HepG2 (cell line): Measurements from ENCODE around the gene UBAC2. TPM values are rescaled to one million over a fixed set of nuclear protein-coding genes. Genes with fewer than 3 reads are reported as not detected.

ENCODE experiments used
- ATAC-seq: fragments of 200-7000 bp; cut with Tn5 transposase; 3 replicates; pipeline ENCODE4 v1.9.1; 2020; ENCODE audit warnings: mild to moderate bottlenecking, moderate library complexity
- BruUV-seq: library from RNA; stranded (reverse); fragments of 400-500 nt; replicated peaks from 2 replicates; lab custom pipeline; 2021; lab: Mats Ljungman, UMichigan
- CTCF ChIA-PET: fragments of 300-600 bp; formaldehyde crosslinking; extraction: SDS; loops from one replicate; lab custom pipeline; 2021; ENCODE audit warnings: low total read pairs, inconsistent platforms, low intra/inter-chr PET ratio; lab: Yijun Ruan, JAX
- POLR2A ChIA-PET: fragments of 350-600 bp; sonication (Branson Sonifier 250); formaldehyde crosslinking; loops from one replicate; lab custom pipeline; 2020; ENCODE audit warnings: antibody characterized with exemption, inconsistent platforms; lab: Yijun Ruan, JAX
- DNase-seq: peaks from one replicate; pipeline ENCODE4 v3.0.0-alpha.2; 2015; ENCODE audit warnings: low spot score
- FAIRE-seq: peaks from 3 replicates; lab custom pipeline; 2011; peaks lifted over from hg19 to GRCh38; lab: Jason Lieb, UNC
- H2AFZ ChIP-seq: one replicate; pipeline ENCODE4 v1.6.1; 2011; ENCODE audit warnings: low read length, inconsistent platforms
- H3K27ac ChIP-seq: fragments of 300-600 bp; 3 replicates; pipeline ENCODE4 v1.8.0; 2011; ENCODE audit warnings: mixed run types, mild to moderate bottlenecking, mixed read lengths, low read length, inconsistent platforms; ENCODE audit not compliant: insufficient read depth; ENCODE audit errors: extremely low read length
- H3K27me3 ChIP-seq, 2 experiments: fragments of 200-600 bp in 1 of 2; 2 replicates in 1 of 2; 3 replicates in 1 of 2; pipeline versions ENCODE4 v1.6.0 to v1.8.0; 2011; ENCODE audit warnings: low read length in 2 of 2, mild to moderate bottlenecking in 2 of 2, moderate library complexity in 2 of 2, inconsistent platforms in 1 of 2; ENCODE audit not compliant: insufficient read depth in 2 of 2, control insufficient read depth in 1 of 2
- H3K36me3 ChIP-seq, 2 experiments: fragments of 200-600 bp in 1 of 2; replicated peaks in 1 of 2; 2 replicates in 1 of 2; 3 replicates in 1 of 2; pipeline versions ENCODE4 v1.5.1 to v1.8.0; 2011; ENCODE audit warnings: low read length in 2 of 2, inconsistent platforms in 1 of 2; ENCODE audit not compliant: insufficient read depth in 2 of 2, control insufficient read depth in 1 of 2
- H3K4me1 ChIP-seq: 2 replicates; pipeline ENCODE4 v1.5.1; 2012; ENCODE audit warnings: low read length, inconsistent platforms; ENCODE audit not compliant: insufficient read depth
- H3K4me2 ChIP-seq: 2 replicates; pipeline ENCODE4 v1.6.0; 2011; ENCODE audit warnings: low read depth, low read length, inconsistent platforms
- H3K4me3 ChIP-seq, 3 experiments: fragments of 200-600 bp in 1 of 3; sonication (generic), shearing (Covaris generic) in 1 of 3; replicated peaks in 1 of 3; 2 replicates each; pipeline ENCODE4 v1.5.1; 2011 to 2016; ENCODE audit warnings: low read length in 3 of 3, inconsistent platforms in 2 of 3, low read depth in 2 of 3, mild to moderate bottlenecking in 2 of 3, control low read depth in 1 of 3, mixed read lengths in 1 of 3; ENCODE audit not compliant: insufficient read depth in 1 of 3
- H3K79me2 ChIP-seq: one replicate; pipeline ENCODE4 v1.6.1; 2011; ENCODE audit warnings: low read length, inconsistent platforms; ENCODE audit not compliant: insufficient read depth
- H3K9ac ChIP-seq: 2 replicates; pipeline ENCODE4 v1.6.0; 2011; ENCODE audit warnings: mild to moderate bottlenecking, low read depth, low read length, inconsistent platforms; ENCODE audit not compliant: insufficient read depth
- H3K9me3 ChIP-seq: 2 replicates; pipeline ENCODE4 v1.5.1; 2012; ENCODE audit warnings: mild to moderate bottlenecking, low read length
- H4K20me1 ChIP-seq: 2 replicates; pipeline ENCODE4 v1.6.0; 2011; ENCODE audit warnings: inconsistent platforms, mild to moderate bottlenecking, low read length, moderate library complexity; ENCODE audit not compliant: insufficient read depth
- ADNP ChIP-seq: sonication (generic); formaldehyde crosslinking; IDR thresholded peaks from 2 replicates; pipeline ENCODE4 v1.4.0; 2020; ENCODE audit warnings: missing genetic modification reagents
- BATF2 ChIP-seq: sonication (generic); formaldehyde crosslinking; IDR thresholded peaks from 2 replicates; pipeline ENCODE4 v1.8.0; 2022; ENCODE audit warnings: mild to moderate bottlenecking, missing genetic modification reagents, moderate library complexity
- DNMT1 ChIP-seq: sonication (generic); formaldehyde crosslinking; IDR thresholded peaks from 2 replicates; pipeline ENCODE4 v1.5.1; 2020; ENCODE audit warnings: mild to moderate bottlenecking, missing genetic modification reagents
- HOXA3 ChIP-seq: sonication (generic); formaldehyde crosslinking; IDR thresholded peaks from 2 replicates; pipeline ENCODE4 v1.5.0; 2020; ENCODE audit warnings: missing genetic modification reagents
- IRF2 ChIP-seq: IDR thresholded peaks from 2 replicates; pipeline ENCODE4 v1.6.1; 2018; ENCODE audit warnings: missing genetic modification reagents, missing compliant biosample characterization
- ISX ChIP-seq: sonication (generic); formaldehyde crosslinking; conservative IDR thresholded peaks from 2 replicates; pipeline ENCODE4 v1.5.0; 2020; ENCODE audit warnings: missing genetic modification reagents
- MATR3 ChIP-seq: sonication (generic); formaldehyde crosslinking; IDR thresholded peaks from 2 replicates; pipeline ENCODE4 v1.4.0; 2020; ENCODE audit warnings: missing genetic modification reagents
- NKX3-1 ChIP-seq: sonication (generic); formaldehyde crosslinking; IDR thresholded peaks from 2 replicates; pipeline ENCODE4 v1.5.0; 2020; ENCODE audit warnings: missing genetic modification reagents
- NONO ChIP-seq, 2 experiments: fragments of 450-650 bp in 1 of 2; sonication (generic) in 1 of 2; formaldehyde crosslinking in 1 of 2; IDR thresholded peaks in 1 of 2; conservative IDR thresholded peaks in 1 of 2; 2 replicates each; pipeline versions ENCODE4 v1.6.1 to v1.8.0; 2017 to 2022; ENCODE audit warnings: mild to moderate bottlenecking in 1 of 2, missing genetic modification reagents in 1 of 2, moderate library complexity in 1 of 2
- NR0B2 ChIP-seq: sonication (generic); formaldehyde crosslinking; IDR thresholded peaks from 2 replicates; pipeline ENCODE4 v1.4.0; 2020; ENCODE audit warnings: mild to moderate bottlenecking, missing genetic modification reagents
- SNAI1 ChIP-seq: sonication (generic); formaldehyde crosslinking; IDR thresholded peaks from 2 replicates; pipeline ENCODE4 v1.5.0; 2020; ENCODE audit warnings: mild to moderate bottlenecking, missing genetic modification reagents, borderline replicate concordance
- THRA ChIP-seq: sonication (generic); formaldehyde crosslinking; IDR thresholded peaks from 2 replicates; pipeline ENCODE4 v1.4.0; 2020; ENCODE audit warnings: missing genetic modification reagents, borderline replicate concordance
- TP53 ChIP-seq: sonication (generic); formaldehyde crosslinking; conservative IDR thresholded peaks from 2 replicates; pipeline ENCODE4 v1.4.0; 2020; ENCODE audit warnings: missing genetic modification reagents
- ZBTB2 ChIP-seq: sonication (generic); formaldehyde crosslinking; IDR thresholded peaks from 2 replicates; pipeline ENCODE4 v1.8.0; 2022; ENCODE audit warnings: low read depth, missing genetic modification reagents
- ZBTB21 ChIP-seq: sonication (generic); formaldehyde crosslinking; IDR thresholded peaks from 2 replicates; pipeline ENCODE4 v1.4.0; 2020; ENCODE audit warnings: missing genetic modification reagents
- ZBTB43 ChIP-seq: sonication (generic); formaldehyde crosslinking; conservative IDR thresholded peaks from 2 replicates; pipeline ENCODE4 v1.4.0; 2020; ENCODE audit warnings: missing genetic modification reagents
- ZNF296 ChIP-seq: sonication (generic); formaldehyde crosslinking; conservative IDR thresholded peaks from 2 replicates; pipeline ENCODE4 v1.5.0; 2020; ENCODE audit warnings: mild to moderate bottlenecking, missing genetic modification reagents
- ZNF501 ChIP-seq: sonication (generic); formaldehyde crosslinking; IDR thresholded peaks from 2 replicates; pipeline ENCODE4 v1.5.1; 2020; ENCODE audit warnings: mild to moderate bottlenecking, moderate library complexity, missing genetic modification reagents
- ZNF577 ChIP-seq: sonication (generic); formaldehyde crosslinking; IDR thresholded peaks from 2 replicates; pipeline ENCODE4 v1.4.0; 2020; ENCODE audit warnings: mild to moderate bottlenecking, low read depth, missing genetic modification reagents, borderline replicate concordance
- WGBS: methylation state at CpG from one replicate; pipeline ENCODE4 v1.1.6; 2017; ENCODE audit warnings: low lambda C conversion rate; 5-methylcytosine and 5-hydroxymethylcytosine counted together
- in situ Hi-C: cut with HindIII; loops from 2 replicates; pipeline ENCODE4 v1.10.0; 2017; ENCODE audit warnings: low pct_unique_long_range_greater_than_20kb; ENCODE audit not compliant: extremely low pct_ligation_motif_present
- intact Hi-C: fragments of 100-400 bp; cut with micrococcal nuclease; formaldehyde crosslinking; loops from one replicate; pipeline ENCODE4 v1.10.0; 2022; ENCODE audit not compliant: unreplicated experiment
- polyA plus RNA-seq, 8 experiments: library from polyadenylated mRNA; depleted of rRNA in 3 of 8; stranded (reverse) in 7 of 8; unstranded in 1 of 8; fragments of >200 nt; fragmentation: Illumina TruSeq in 4 of 8; extraction: Trizol in 4 of 8; gene quantifications; 2 replicates each; pipeline versions ENCODE4 v1.2.1 to v1.2.3, GENCODE V29; 2011 to 2016; ENCODE audit warnings: low read depth in 4 of 8, missing spikeins in 1 of 8, mixed read lengths in 1 of 8; ENCODE audit not compliant: insufficient read depth in 1 of 8
- total RNA-seq, 5 experiments: library from RNA; depleted of rRNA; stranded (reverse); fragments of >200 nt; fragmentation: Illumina TruSeq; extraction: Trizol; gene quantifications; 2 replicates each; pipeline ENCODE4 v1.2.3, GENCODE V29; 2016; ENCODE audit warnings: low read depth in 1 of 5

Gene UBAC2
- total and polyA plus RNA-seq, 2 of the 13 experiments (the other 11 are each of a cell fraction or from before 2014, with no cell fraction given): 61.3 to 80.8 TPM

- TF ChIP-seq HOXA3 (CRISPR knock-in tag): no peak
- no peak for TF ChIP-seq MATR3 (CRISPR knock-in tag)
- TF ChIP-seq ZNF577 (CRISPR knock-in tag): no peak
- TF ChIP-seq ZBTB21 (CRISPR knock-in tag): no peak
- TF ChIP-seq THRA: no peak
- TF ChIP-seq NR0B2: no peak
- no peak for TF ChIP-seq NONO (IDR thresholded peaks at IDR 0.05)
- no peak for TF ChIP-seq NONO (CRISPR knock-in tag; conservative IDR thresholded peaks at IDR 0.05)
- no peak for TF ChIP-seq NKX3-1
- no peak for TF ChIP-seq DNMT1 (CRISPR knock-in tag)
- TF ChIP-seq TP53 (CRISPR knock-in tag): no peak
- no peak for TF ChIP-seq ZNF501 (CRISPR knock-in tag)
- TF ChIP-seq ADNP (CRISPR knock-in tag): no peak
- TF ChIP-seq ZBTB2 (CRISPR knock-in tag): no peak
- TF ChIP-seq ZNF296 (CRISPR knock-in tag): no peak
- no peak for TF ChIP-seq ISX (CRISPR knock-in tag)
- TF ChIP-seq BATF2 (CRISPR knock-in tag): no peak
- no peak for TF ChIP-seq IRF2 (CRISPR knock-in tag)
- TF ChIP-seq SNAI1 (CRISPR knock-in tag): no peak
- TF ChIP-seq ZBTB43 (CRISPR knock-in tag): no peak
- DNase-seq (no peak), ATAC-seq (no peak), FAIRE-seq (no peak)
- no peaks in the 10 kb centered on the region for H3K36me3 ChIP-seq
- H4K20me1 ChIP-seq: no peaks in the 10 kb centered on the region
- H3K27me3 ChIP-seq: peaks cover 6 to 45% of the 10 kb centered on the region in 2 experiments; a peak in 3 of 5 replicates
- 36% methylated on average over 13 of the region's 15 CpGs for WGBS
- H3K4me1 ChIP-seq: peaks cover 19% of the 10 kb centered on the region
- H3K9me3 ChIP-seq: no peaks in the 10 kb centered on the region
- H3K4me3 ChIP-seq: no peak overlapping the region
- H3K79me2 ChIP-seq: no peaks in the 10 kb centered on the region
- H3K9ac ChIP-seq: no peak overlapping the region
- ChIA-PET POLR2A (no interaction called here), CTCF (no interaction called here)
- H2AFZ ChIP-seq: no peak overlapping the region
- no TSS peak for BruUV-seq
- in situ Hi-C loops: no loop called here
- intact Hi-C loops: no loop called here
- H3K27ac ChIP-seq: no peak overlapping the region
- H3K4me2 ChIP-seq: no peak overlapping the region
These were observed 217.6 kb downstream of the UBAC2 start for GRCh38 chr13:99418103-99418842.
